CD4-positive, alpha-beta T cell (primary cell): ENCODE data around the gene ZSCAN4. TPM values are rescaled to one million over a fixed set of nuclear protein-coding genes. Genes with fewer than 3 reads are reported as not detected.

Source experiments
- ATAC-seq: fragments of 200-7000 bp; cut with Tn5 transposase; one replicate; pipeline ENCODE4 v1.10.0; 2022; ENCODE audit warnings: mild to moderate bottlenecking; ENCODE audit not compliant: poor library complexity
- CTCF ChIA-PET: fragments of 350-600 bp; sonication (Branson Sonifier 250); formaldehyde crosslinking; loops from one replicate; lab custom pipeline; 2021; ENCODE audit warnings: antibody characterized with exemption, inconsistent platforms; lab: Charles Lee
- POLR2A ChIA-PET: fragments of 350-600 bp; sonication (Branson Sonifier 250); formaldehyde crosslinking; loops from one replicate; lab custom pipeline; 2021; ENCODE audit warnings: antibody characterized with exemption, inconsistent platforms; lab: Charles Lee
- DNase-seq, 14 experiments: peaks; one replicate each; pipeline ENCODE4 v3.0.0-alpha.2; 2013 to 2020; ENCODE audit warnings: mixed read lengths in 2 of 14
- H3K27ac ChIP-seq, 2 donors: one replicate each; pipeline versions ENCODE4 v1.5.1 to v1.7.0; 2013; ENCODE audit warnings: low read length in 2 of 2, low read depth in 1 of 2, mild to moderate bottlenecking in 1 of 2
- H3K27me3 ChIP-seq, 2 experiments: 1 replicate in 1 of 2; 2 replicates in 1 of 2; pipeline versions ENCODE4 v1.6.1 to v1.7.0; 2013; ENCODE audit warnings: low read length in 2 of 2, control low read depth in 1 of 2, mild to moderate bottlenecking in 1 of 2, moderate library complexity in 1 of 2; ENCODE audit not compliant: insufficient read depth in 2 of 2, control insufficient read depth in 1 of 2
- H3K36me3 ChIP-seq: one replicate; pipeline ENCODE4 v1.6.1; 2013; ENCODE audit warnings: low read length, control low read depth; ENCODE audit not compliant: insufficient read depth
- H3K4me1 ChIP-seq: one replicate; pipeline ENCODE4 v1.6.1; 2013; ENCODE audit warnings: low read length, control low read depth; ENCODE audit not compliant: insufficient read depth
- H3K4me3 ChIP-seq: one replicate; pipeline ENCODE4 v1.5.1; 2013; ENCODE audit warnings: mild to moderate bottlenecking, low read length, moderate library complexity
- H3K9me3 ChIP-seq, 2 experiments: 1 replicate in 1 of 2; 2 replicates in 1 of 2; pipeline versions ENCODE4 v1.6.1 to v1.7.0; 2013; ENCODE audit warnings: low read length in 2 of 2, mild to moderate bottlenecking in 2 of 2, control low read depth in 1 of 2, moderate library complexity in 1 of 2; ENCODE audit not compliant: control insufficient read depth in 1 of 2, insufficient read depth in 1 of 2
- H3K27ac Mint-ChIP-seq: one replicate; pipeline ENCODE4 v1.8.0; 2020; ENCODE audit warnings: mixed read lengths
- H3K27me3 Mint-ChIP-seq: one replicate; pipeline ENCODE4 v1.8.0; 2021; ENCODE audit warnings: mixed read lengths
- H3K36me3 Mint-ChIP-seq: one replicate; pipeline ENCODE4 v1.8.0; 2021; ENCODE audit warnings: low read depth, mixed read lengths
- H3K4me1 Mint-ChIP-seq: one replicate; pipeline ENCODE4 v1.8.0; 2021; ENCODE audit warnings: low read depth, mixed read lengths
- H3K4me3 Mint-ChIP-seq: one replicate; pipeline ENCODE4 v1.8.0; 2020; ENCODE audit warnings: mild to moderate bottlenecking, mixed read lengths
- H3K9me3 Mint-ChIP-seq: one replicate; pipeline ENCODE4 v1.8.0; 2020; ENCODE audit warnings: mixed read lengths
- CTCF ChIP-seq: fragments of 200-600 bp; IDR thresholded peaks from one replicate; pipeline ENCODE4 v1.8.0; 2022; ENCODE audit warnings: antibody characterized with exemption, mild to moderate bottlenecking
- intact Hi-C, 2 experiments: fragments of 100-400 bp; cut with DNase I in 1 of 2; cut with micrococcal nuclease in 1 of 2; formaldehyde crosslinking; loops; one replicate each; pipeline versions ENCODE4 v1.15.1 to v1.9.0; 2023 to 2025; cut with DNase I, micrococcal nuclease
- total RNA-seq, 174 experiments: library from RNA in 2 of 174; stranded (reverse) in 2 of 174; gene quantifications; one replicate each; pipeline ENCODE4 v1.2.3 and lab custom pipeline; 2021 to 2026

ZSCAN4 gene
- total RNA-seq, 2 experiments from 2014 or later: not detected

GRCh38 chr19:57689750-57690149 lies 21.0 kb downstream of the ZSCAN4 start:
- Mint-ChIP-seq H3K27me3 (no peaks in the 10 kb centered on the region), H3K36me3 (peaks cover 84% of the 10 kb centered on the region), H3K27ac (no peak overlapping the region), H3K9me3 (peaks cover 27% of the 10 kb centered on the region), H3K4me3 (no peak overlapping the region), H3K4me1 (peaks cover 7% of the 10 kb centered on the region)
- Histone ChIP-seq H3K4me1 (no peaks in the 10 kb centered on the region), H3K27ac (no peak overlapping the region), H3K36me3 (peaks cover 31% of the 10 kb centered on the region), H3K9me3 (peaks cover 66 to 85% of the 10 kb centered on the region in 2 experiments), H3K27me3 (no peaks in the 10 kb centered on the region), H3K4me3 (no peak overlapping the region)
- CTCF ChIA-PET: interaction anchor here (0.6 kb wide), 1 partner anchor 80 kb away, joined by 5 read pairs; no protein-coding TSS in a partner anchor
- ATAC-seq (no peak), DNase-seq (no peak)
- intact Hi-C loops: loop anchor here in 1 of 2 experiments (5.0 kb wide), 1 partner anchor 83 kb away; no protein-coding TSS in a partner anchor
- POLR2A ChIA-PET: interaction anchor here (1.6 kb wide), 1 partner anchor 19 kb away, joined by 6 read pairs; the partner anchor contains the start of gene ZNF154
- no peak for TF ChIP-seq CTCF

GRCh38 chr19:57701625-57702024 lies 32.9 kb downstream of the ZSCAN4 start:
- Mint-ChIP-seq H3K27ac (no peak overlapping the region), H3K4me1 (peaks cover 18% of the 10 kb centered on the region), H3K36me3 (peaks cover 97% of the 10 kb centered on the region), H3K4me3 (no peak overlapping the region), H3K9me3 (peaks cover 27% of the 10 kb centered on the region), H3K27me3 (no peaks in the 10 kb centered on the region)
- Histone ChIP-seq H3K4me1 (no peaks in the 10 kb centered on the region), H3K36me3 (peaks cover 37% of the 10 kb centered on the region), H3K27ac (no peak overlapping the region), H3K27me3 (no peaks in the 10 kb centered on the region), H3K4me3 (no peak overlapping the region), H3K9me3 (peaks cover 57 to 95% of the 10 kb centered on the region in 2 experiments)
- ChIA-PET POLR2A (no interaction called here), CTCF (no interaction called here)
- ATAC-seq (no peak), DNase-seq (no peak)
- no peak for TF ChIP-seq CTCF
- intact Hi-C loops: no loop called here

GRCh38 chr19:57706346-57706745 lies 37.6 kb downstream of the ZSCAN4 start:
- TF ChIP-seq CTCF: no peak
- Mint-ChIP-seq H3K9me3 (peaks cover 30% of the 10 kb centered on the region), H3K36me3 (peaks cover 89% of the 10 kb centered on the region), H3K27me3 (no peaks in the 10 kb centered on the region), H3K4me1 (peaks cover 44% of the 10 kb centered on the region), H3K27ac (no peak overlapping the region), H3K4me3 (no peak overlapping the region)
- Histone ChIP-seq H3K4me1 (peaks cover 10% of the 10 kb centered on the region), H3K9me3 (peaks cover 74 to 87% of the 10 kb centered on the region in 2 experiments), H3K4me3 (no peak overlapping the region), H3K36me3 (peaks cover 29% of the 10 kb centered on the region), H3K27me3 (no peaks in the 10 kb centered on the region), H3K27ac (no peak overlapping the region)
- ATAC-seq (no peak), DNase-seq (no peak)
- intact Hi-C loops: no loop called here
- CTCF ChIA-PET: no interaction called here
- POLR2A ChIA-PET: interaction anchor here (3.6 kb wide), 1 partner anchor 24 kb away, joined by 42 read pairs; the partner anchor contains the start of gene ZNF551
